ENCODE data around the gene CSTPP1.

DNA sequence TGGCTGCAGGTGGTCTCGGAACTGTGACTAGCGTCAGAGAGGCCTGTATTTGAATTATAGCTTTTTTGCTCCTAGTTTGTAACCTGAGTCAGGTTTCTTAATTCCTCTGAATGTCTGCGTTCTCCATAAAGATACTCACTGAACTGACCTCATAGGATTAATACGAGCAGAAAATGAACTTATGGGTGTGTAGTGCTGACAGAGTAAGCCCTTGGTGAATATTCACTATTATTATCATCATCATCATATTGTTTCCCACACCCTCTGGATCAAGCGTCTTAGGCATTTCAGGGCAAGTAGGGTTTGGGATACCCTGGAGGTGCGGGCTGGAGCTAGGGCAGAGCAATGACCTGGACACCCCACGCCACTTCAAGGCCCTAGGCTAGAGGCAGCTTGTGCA lies 211.1 kb downstream of the CSTPP1 start:
- TF ChIP-seq RAD21 (IDR thresholded peaks at IDR 0.05; ENCODE audit: low read length) = no peak
- TF ChIP-seq, protein P1, sequence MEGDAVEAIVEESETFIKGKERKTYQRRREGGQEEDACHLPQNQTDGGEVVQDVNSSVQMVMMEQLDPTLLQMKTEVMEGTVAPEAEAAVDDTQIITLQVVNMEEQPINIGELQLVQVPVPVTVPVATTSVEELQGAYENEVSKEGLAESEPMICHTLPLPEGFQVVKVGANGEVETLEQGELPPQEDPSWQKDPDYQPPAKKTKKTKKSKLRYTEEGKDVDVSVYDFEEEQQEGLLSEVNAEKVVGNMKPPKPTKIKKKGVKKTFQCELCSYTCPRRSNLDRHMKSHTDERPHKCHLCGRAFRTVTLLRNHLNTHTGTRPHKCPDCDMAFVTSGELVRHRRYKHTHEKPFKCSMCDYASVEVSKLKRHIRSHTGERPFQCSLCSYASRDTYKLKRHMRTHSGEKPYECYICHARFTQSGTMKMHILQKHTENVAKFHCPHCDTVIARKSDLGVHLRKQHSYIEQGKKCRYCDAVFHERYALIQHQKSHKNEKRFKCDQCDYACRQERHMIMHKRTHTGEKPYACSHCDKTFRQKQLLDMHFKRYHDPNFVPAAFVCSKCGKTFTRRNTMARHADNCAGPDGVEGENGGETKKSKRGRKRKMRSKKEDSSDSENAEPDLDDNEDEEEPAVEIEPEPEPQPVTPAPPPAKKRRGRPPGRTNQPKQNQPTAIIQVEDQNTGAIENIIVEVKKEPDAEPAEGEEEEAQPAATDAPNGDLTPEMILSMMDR (conservative IDR thresholded peaks at IDR 0.05; ENCODE audit: low read depth, low read length) = no peak
- no peak for TF ChIP-seq RFX5 (IDR thresholded peaks at IDR 0.05; ENCODE audit: low read depth, low read length)
- no peak for TF ChIP-seq CEBPB (IDR thresholded peaks at IDR 0.05; ENCODE audit: low read depth, low read length)
- no peak for TF ChIP-seq POLR2A (IDR thresholded peaks at IDR 0.05; ENCODE audit: low read depth, low read length)
- TF ChIP-seq MAZ (IDR thresholded peaks at IDR 0.05; ENCODE audit: borderline replicate concordance, low read depth, low read length) = no peak
- no peak for TF ChIP-seq MAFK (IDR thresholded peaks at IDR 0.05; ENCODE audit: low read depth, low read length)
- no peak for TF ChIP-seq NFE2L2 (IDR thresholded peaks at IDR 0.05; ENCODE audit: low read depth, low read length)
